Forelimb muscle (tissue), 1 donor: ENCODE data around the gene MTA1. TPM values are rescaled to one million over a fixed set of nuclear protein-coding genes. Genes with fewer than 3 reads are reported as not detected.

ENCODE experiments used
- DNase-seq: peaks from one replicate; pipeline ENCODE4 v3.0.0-alpha.2; 2013; ENCODE audit warnings: low read depth
- polyA plus RNA-seq: library from polyadenylated mRNA; unstranded; fragments of 120-200 nt; gene quantifications from one replicate; pipeline ENCODE4 v1.2.1, GENCODE V29; 2013; ENCODE audit not compliant: insufficient read length

Gene MTA1
- polyA plus RNA-seq, 1 donor, result 80.3 TPM

DNA sequence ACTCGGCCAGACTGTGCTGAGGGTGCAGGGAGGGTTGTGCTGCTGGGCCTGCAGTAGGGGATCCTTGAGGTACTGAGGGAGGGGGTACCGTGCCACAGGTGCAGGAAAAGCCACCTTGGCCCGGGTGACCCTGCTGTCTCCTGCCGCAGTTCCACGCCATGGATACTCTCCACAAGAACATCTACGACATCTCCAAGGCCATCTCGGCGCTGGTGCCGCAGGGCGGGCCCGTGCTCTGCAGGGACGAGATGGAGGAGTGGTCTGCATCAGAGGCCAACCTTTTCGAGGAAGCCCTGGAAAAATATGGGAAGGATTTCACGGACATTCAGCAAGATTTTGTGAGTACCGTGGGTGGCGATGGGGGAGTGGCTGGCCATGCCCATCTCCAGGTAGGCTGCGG is 41.0 kb downstream of the MTA1 start:
- DNase-seq, result no peak

DNA sequence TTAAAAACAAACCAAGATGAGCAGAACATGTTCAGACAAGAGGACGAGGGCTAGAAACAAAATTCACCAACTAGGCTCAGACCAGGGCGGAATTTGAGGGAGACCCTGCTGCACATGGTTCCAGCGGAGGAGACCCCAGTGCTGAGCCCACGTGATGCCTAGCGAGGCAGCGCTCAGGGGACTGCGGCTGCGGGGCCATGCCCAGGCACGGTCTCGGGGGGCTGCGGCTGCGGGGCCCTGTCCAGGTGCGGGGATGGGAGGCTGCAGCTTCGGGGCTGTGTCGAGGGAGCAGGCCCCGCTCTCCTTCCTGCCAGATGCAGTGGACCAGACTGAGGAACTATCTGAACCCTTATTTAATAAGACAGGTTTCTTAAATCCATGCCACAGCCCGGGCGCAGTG is 42.3 kb downstream of the MTA1 start:
- DNase-seq, result no peak

DNA sequence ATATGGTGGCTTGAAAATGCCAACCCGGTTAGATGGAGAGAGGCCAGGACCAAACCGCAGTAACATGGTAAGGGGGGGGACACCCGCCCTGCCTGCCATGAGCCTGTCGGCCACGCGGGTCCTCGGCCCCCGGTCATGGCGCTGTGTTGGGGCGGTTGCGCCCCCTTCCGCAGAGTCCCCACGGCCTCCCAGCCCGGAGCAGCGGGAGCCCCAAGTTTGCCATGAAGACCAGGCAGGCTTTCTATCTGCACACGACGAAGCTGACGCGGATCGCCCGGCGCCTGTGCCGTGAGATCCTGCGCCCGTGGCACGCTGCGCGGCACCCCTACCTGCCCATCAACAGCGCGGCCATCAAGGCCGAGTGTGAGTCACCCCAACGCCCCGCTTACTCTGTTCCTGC is 44.9 kb downstream of the MTA1 start:
- no peak for DNase-seq

DNA sequence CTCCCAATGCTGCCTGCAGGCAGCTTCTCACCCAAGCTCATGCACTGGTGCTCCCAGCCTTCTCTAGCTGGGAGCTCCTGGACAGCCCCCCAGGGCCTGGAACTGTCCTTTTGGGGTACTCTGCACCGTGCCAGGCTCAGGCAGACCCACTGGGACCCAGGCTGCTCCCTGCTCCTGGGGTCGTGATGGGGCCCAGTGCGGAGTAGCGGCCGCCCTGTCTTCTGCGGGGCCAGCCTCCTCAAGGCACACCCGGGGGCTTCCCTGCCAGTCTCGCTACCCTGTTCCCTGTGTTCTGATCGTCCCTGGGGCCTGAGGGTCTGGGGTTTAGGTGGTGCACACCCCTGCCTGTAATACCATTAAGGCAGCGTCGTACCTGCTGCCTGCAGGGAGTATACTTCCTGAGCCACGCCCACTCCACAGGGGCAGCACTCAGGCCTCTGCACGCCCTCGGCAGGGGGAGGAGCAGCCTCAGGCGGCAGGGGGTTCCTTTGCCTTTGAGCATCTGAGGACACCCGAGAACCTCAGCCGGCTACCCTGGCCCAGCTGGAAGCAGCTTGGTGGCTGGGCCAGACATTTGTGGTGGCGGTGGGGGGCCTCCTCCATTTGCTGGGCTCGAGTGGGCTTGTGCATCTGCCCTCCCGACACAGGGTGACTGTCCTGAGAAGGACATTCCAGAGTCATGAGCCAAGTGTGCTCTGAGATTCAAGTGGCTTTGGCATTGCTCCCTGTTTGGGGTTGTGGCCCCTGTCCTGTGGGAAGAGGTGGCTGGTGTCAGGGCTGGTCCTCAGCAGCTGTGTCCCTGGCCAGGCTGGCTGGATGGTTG is 45.8 kb downstream of the MTA1 start:
- DNase-seq, result no peak

DNA sequence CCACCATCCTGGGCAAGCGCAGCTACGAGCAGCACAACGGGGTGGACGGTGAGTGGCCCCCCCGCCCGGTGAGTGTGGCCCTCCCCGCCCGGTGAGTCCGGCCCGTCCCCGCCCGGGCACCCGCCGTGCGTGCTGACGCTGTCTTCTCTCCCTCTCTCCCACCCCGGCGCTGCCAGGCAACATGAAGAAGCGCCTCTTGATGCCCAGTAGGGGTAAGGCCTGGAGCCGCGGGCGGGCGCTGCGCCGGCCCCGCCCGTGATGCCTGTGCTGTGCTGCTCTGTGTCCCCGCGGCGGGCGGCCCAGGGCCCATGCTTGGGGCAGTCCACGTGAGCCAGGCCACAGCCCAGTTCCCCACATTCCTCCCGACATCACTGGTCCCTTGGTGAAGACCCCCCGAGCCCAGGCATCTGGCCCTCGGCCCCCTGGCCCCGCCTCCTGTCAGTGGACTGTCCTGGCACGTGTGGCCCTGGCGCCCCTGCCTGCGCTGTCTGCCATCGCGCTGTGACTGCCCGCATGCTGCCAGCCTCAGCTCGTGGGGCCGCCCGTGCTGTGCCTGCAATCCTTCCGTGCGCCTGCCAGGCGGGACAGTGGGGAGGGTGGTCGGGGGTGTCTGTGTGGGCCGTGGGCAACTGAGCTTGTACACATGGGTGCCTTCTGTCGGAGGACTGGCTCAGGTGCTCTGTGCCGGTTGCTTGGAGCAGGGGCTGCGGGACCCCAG is 47.1 kb downstream of the MTA1 start:
- no peak for DNase-seq

DNA sequence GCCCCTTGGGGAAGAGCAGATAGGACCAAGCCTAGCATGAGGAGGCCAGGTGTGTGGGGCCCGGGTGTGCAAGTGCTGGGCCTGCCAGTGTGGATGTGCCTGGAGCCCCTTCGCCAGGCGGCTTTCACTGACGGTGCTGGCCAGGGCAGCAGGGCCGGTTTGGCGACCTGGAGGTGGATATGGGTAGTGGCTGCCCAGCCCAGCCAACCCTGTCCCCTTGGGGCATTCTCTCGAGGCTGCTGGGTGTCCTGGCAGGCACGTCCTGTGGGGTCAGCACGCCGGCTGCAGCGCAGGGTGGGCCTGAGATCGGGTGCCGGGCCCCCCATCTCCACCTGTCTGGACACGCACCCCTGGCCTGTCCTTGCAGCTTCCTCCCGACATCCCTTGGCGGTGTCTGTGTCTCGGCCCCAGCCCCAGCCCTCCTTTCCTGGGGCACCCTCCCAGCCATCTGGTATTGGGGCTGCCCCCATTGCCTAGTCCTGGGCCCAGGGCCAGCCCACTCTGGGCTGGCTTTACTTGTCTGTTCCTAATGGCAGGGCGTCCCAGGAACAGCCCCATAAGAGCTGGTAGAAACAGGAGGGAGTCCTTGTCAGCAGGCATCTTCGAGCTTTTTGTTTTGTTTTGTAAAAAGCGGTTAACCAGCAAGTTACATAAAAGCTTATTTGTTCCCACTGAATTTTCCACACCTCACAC is 47.8 kb downstream of the MTA1 start:
- no peak for DNase-seq

DNA sequence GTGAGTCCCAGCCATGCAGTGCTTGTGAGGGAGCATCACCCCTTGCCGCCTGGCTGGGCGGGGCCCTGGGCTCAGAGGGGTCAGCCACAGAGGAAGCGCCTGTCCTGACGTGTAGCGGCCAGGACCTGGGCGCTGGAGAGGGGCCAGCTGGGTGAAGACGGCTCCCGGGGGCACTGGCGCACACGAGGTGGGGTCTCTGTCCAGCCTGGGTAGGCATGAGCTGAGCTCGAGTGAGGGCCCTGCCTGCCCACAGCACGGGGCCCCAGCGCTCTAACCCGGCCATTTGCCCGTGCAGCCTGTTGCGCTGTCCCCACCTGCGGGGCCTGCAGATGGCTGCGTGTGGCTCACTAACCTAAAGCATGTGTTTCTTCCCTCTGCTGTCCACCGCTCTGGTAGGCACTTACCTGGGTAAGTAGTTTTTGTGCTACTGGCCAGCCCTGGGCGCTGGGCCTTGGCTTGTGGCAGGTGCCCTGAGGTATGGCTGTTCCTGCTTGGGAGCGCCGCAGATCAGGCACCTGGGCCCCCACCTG is 48.4 kb downstream of the MTA1 start:
- DNase-seq, result no peak

DNA sequence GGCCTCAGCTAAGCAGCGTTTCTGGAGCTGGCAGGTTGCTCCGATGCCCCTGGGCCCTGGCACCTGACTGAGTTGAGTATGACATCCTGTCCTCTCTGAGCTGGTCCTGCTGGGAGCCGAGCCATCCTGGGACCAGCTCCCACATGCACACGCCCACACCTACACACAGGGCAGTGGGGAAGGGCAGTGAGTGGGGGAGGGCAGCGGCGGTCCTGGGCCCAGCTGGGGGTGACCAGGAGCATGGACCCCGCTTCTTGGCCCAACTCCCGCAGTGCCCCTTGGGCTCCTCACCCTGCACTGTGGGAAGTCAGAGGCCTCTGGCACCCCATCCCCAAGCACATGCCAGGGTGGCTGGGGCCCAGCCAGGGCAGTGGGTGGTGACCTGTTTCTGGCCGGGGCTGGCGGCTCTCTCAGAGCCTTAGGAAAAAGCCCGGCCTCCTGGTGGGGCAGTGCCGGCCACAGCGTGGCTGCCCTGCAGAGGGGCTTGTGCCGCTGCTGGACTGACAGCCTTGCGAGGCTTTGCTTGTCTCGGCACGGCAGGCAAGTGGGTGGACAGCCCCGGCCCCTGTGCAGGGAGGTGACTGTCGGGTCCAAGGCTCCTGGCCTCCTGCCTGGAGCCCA is 49.1 kb downstream of the MTA1 start:
- DNase-seq, result no peak

DNA sequence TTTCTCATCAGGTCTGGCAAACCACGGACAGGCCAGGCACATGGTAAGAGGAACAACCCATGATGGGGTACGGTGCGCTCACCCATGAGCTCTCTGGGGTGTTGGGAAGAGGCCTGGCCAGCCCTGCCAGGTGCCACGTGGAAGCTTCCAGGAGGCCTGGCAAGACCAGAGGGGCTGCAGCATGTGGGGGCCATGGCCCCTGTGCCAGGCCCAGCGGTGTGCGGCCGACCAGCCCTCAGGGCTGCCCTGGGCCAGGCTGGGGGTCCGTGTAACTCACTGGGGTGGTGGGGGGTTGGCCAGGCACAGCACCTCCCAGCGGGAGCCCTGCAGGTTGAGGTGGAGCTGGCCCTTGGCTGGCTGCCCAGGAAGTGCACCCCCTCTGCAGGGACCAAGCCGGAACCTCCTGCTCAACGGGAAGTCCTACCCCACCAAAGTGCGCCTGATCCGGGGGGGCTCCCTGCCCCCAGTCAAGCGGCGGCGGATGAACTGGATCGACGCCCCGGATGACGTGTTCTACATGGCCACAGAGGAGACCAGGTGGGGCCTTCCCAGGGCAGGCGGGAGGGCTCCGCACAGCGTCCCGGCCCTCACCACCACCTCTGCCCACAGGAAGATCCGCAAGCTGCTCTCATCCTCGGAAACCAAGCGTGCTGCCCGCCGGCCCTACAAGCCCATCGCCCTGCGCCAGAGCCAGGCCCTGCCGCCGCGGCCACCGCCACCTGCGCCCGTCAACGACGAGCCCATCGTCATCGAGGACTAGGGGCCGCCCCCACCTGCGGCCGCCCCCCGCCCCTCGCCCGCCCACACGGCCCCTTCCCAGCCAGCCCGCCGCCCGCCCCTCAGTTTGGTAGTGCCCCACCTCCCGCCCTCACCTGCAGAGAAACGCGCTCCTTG is 50.1 kb downstream of the MTA1 start:
- no peak for DNase-seq

DNA sequence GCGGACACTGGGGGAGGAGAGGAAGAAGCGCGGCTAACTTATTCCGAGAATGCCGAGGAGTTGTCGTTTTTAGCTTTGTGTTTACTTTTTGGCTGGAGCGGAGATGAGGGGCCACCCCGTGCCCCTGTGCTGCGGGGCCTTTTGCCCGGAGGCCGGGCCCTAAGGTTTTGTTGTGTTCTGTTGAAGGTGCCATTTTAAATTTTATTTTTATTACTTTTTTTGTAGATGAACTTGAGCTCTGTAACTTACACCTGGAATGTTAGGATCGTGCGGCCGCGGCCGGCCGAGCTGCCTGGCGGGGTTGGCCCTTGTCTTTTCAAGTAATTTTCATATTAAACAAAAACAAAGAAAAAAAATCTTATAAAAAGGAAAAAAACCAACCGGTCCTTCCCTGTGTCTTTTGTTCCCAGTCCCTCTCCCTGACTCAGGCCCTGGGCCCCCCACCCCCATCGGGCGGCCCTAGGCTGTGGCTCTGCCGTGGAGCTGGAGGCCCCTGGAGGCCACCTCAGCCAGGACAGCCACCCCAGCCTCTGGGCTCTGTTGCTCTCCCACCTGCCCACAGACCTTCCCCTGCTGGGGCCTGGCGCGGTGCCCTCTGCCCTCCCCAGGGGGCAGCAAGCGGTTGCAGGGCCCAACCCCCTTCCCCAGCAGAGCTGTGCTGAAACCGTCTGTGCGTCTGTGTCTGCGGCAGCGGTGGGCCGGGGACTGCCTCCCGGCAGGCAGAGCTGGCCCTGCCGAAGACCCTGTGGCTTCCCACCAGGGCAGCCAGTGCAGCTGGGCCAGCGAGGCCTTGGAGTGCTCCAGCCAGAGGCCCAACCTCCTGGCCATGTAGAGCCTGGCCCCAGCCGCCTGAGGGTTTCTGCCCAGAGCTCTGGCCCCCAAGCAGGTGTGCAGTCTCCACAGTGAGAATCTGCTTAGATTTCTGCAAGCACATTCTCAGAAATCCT is 51.0 kb downstream of the MTA1 start:
- DNase-seq, result no peak

DNA sequence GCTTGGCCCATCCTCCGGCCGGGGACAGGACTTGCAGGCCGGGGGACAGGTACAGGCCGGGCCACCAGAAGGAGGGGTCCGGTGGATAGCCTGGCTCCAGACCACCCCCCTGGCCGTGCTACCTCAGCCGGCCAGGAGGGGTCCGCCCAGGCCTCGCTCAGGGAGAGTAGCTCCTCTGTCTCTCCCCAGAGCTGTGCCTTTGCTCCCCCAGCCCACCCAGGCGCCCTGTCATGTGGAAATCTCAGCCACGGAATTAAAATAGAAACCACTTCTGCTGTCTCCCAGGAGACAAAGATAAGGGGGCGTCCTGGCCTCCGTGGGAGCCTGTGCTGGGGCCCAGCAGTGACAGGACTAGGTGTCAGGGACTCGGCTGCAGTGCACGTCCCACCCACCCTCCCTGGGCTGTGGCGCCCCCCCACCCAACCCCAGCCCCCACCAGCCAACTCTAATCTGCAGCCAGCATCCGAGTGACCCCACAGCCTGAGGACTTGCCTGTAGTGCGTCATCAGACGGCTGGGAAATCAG is 51.7 kb downstream of the MTA1 start:
- DNase-seq, result no peak

DNA sequence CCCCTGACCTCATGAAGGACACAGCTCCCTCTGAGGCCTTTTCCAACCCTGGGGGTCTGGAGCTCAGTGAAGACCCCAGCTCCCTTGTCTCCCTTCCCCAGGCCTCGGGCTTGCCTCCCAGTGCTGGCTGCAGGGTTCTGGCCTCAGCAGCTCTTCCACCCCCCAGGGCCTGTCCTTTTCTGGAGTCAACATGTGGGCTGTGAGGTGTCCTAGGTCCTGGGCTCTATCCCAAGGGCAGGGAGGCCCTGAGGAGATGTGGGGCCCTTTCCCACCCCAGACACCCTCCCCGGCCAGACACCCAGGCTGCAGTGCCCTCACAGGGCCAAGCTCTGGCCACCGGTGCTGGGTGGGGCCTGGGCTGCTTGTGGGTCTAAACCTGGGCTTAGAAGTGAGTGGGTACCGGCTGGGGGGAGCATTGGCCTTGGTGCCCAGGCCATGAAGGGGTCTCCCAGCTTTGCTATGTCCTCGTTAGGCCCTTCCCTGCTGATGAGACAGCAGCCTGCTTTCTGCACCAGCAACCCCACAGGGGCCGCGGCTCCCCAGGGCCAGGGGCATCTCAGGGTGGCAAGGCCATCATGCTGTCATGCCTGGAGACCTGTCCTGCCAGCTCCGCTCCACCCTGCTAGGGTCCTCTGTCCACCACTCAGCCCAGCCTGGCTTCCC is 52.3 kb downstream of the MTA1 start:
- no peak for DNase-seq

DNA sequence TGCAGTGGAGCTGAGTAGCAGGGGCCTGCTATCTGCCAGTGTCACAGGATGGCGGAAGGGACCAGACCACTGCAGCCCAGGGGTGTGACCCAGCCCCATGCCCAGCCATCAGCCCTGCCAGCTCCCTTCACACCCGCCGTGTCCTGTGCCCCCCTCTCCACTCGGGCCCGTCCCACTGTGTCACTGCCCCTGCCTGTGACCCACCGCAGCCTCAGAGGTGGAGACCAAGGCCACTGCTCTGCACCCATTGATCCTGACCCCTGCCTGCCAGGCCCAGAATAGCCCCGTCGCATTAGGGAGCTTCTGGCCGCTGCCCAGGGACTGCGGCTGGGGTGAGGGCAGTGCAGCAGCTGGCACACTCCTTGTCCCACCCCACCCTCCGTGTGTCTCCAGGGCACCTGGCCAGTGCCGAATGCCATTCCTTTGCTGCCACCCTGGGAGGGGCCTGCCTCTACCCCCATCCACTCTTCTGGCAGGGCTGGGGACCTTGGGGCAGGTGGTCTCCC is 52.9 kb downstream of the MTA1 start:
- DNase-seq, result no peak

DNA sequence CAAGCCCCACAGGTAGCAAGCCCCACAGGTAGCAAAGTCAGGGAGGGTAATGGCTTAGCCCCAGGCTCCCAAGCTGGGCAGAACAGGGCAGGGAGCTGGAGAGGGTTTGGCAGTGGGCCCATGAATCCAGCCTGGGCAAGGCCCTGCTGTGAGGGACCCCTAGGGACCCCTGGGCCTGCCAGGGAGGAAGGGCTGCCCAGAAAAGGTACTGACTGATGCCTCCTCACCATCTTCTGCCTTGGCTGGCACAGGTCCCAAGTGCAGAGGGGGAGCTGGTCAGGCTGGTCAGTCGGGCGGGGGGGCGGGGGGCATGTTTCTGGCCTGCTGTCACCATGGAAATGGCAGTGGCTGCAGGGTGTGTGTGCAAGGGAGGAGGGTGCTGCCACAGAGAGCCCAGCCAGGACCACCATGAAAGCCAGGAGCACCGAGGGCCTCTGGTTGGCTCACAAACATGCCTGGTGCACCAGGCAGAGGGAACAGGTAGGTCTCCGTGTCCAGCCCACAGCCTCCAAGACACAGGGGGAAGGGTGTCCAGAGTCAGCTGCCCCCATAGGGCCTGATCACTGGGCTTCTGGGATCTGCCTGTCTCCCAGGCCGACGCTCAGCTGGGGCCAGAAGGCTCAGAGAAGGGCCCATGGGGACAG is 53.5 kb downstream of the MTA1 start:
- no peak for DNase-seq

DNA sequence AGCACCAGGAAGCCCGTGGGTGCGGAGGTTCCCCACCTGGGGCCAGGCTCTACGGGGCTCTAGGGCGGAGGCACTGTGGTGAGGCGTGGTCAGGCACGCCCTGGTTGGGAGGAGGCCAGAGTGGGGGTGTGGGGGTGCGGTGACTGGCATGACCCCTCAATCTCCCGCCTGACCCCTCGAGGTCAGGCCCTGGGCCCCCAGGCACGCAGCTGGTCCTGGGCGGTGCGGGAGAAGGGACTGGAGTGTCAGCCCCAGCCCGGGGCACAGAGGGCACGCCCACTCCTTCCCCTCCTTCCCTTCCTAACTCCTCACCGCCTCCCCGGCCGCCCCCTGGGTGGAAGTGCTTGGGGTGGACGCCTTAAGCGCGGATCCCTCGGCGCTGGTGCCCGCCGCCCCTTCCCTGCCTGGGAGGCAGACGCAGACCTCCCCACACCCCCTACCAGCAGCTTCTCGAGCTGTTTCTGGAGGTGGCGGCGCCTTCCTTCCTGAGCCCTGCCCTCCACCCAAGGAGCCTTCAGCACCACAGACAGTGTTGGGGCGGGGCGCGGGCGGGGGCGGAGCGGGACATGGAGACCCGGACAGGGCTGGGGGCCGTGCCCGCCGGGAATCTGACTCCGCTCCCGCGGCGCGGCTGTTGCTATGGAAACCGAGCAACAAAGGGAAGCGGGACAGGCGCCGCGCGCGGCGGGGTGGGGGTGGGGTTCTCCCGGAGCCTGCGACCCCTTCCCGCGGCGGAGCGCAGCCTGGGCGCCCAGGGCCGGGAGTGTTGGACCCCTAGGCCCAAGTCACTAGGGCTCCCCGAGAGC is 54.3 kb downstream of the MTA1 start:
- DNase-seq, result no peak

DNA sequence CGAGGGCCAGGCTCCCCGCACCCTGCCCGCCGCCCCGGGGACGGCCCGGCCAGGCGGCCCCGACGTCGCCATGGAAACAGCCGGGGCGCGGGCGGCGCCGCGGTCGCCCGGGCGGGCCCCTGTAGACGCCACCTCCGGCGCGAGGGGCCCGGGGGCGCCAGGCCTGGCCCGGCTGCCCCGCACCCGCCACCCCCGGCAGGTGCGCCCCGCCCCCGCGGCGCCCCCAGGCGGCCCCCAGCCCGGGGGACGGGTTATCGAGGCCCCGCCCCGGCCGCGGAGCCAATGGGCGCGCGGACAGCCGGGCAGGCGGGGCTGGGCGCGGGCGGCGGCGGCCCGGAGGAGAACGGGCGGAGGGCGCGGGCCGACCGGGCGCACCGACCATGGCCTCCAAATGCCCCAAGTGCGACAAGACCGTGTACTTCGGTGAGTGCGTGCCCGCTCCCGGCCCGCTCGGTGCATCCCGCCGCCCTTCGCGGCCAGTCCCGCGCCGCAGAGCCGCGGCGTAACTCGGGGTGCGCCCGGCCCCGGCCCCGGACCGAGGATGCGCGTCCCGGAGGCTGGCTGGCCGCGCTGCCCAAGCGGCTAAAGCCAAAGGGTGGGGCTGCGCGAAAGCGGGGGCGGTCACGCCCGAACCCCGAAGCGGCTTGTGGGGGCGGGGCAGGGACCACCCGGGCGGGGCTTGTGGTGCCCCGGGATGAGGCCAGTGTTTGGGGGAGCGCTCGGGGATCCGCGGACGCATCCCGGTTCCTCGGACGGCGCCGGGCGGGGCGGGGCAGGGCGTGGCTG is 55.0 kb downstream of the MTA1 start, which contains the start of gene CRIP2:
CRIP2 (plus strand) TSS at position 339 of the 786 bp plus-strand sequence; CDS start at position 381, 42 bp downstream.
- no peak for DNase-seq
